GM12892 (cell line): Measurements from ENCODE around the gene PCGF3.

Experiments
- POLR2A ChIP-seq: IDR thresholded peaks from 2 replicates; pipeline ENCODE4 v1.6.1; 2011; ENCODE audit warnings: low read depth, low read length, control low read depth
- POLR2AphosphoS5 ChIP-seq: IDR thresholded peaks from 2 replicates; pipeline ENCODE4 v1.6.1; 2011; ENCODE audit warnings: low read depth, low read length, control low read depth
- TAF1 ChIP-seq: IDR thresholded peaks from 2 replicates; pipeline ENCODE4 v1.6.1; 2011; ENCODE audit warnings: low read depth, mild to moderate bottlenecking, control low read depth, low read length, borderline replicate concordance

GRCh38 chr4:703336-704197 lies 2.1 kb upstream of the PCGF3 start:
- TF ChIP-seq POLR2A = no peak
- TF ChIP-seq TAF1 = no peak
- no peak for TF ChIP-seq POLR2AphosphoS5
